ENCODE measurements around the gene RADX.

DNA sequence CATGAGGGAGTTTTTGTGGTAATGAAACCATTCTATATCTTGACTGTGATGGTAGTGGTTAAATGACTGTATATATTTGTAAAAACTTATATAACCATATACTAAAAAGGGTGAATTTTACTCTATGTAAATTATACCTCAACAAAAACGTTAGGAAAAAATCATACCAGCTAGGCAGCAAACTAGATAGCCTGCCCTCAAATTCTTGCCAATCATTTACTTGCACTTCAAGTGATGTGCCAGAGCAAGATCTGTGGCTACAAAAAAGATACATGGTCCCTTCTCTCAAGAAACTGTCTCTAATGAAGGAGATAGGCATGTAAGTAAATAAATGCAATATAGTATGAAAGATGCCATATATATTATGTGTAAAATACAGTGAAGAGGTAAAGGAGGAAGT, 104.7 kb downstream of the RADX start:
- TF ChIP-seq, protein P1, sequence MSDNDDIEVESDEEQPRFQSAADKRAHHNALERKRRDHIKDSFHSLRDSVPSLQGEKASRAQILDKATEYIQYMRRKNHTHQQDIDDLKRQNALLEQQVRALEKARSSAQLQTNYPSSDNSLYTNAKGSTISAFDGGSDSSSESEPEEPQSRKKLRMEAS (IDR thresholded peaks at IDR 0.05): no peak
- TF ChIP-seq RAD21 (IDR thresholded peaks at IDR 0.05; ENCODE audit: low read depth) (no peak), ZBTB7A (IDR thresholded peaks at IDR 0.05; ENCODE audit: low read depth) (no peak), NFIC (IDR thresholded peaks at IDR 0.05) (no peak), EP300 (IDR thresholded peaks at IDR 0.05; ENCODE audit: borderline replicate concordance) (no peak), TEAD4 (IDR thresholded peaks at IDR 0.05) (no peak), TAF1 (IDR thresholded peaks at IDR 0.05; ENCODE audit: low read depth) (no peak), CREB1 (IDR thresholded peaks at IDR 0.05; ENCODE audit: low read depth) (no peak)
- TF ChIP-seq, protein P2, sequence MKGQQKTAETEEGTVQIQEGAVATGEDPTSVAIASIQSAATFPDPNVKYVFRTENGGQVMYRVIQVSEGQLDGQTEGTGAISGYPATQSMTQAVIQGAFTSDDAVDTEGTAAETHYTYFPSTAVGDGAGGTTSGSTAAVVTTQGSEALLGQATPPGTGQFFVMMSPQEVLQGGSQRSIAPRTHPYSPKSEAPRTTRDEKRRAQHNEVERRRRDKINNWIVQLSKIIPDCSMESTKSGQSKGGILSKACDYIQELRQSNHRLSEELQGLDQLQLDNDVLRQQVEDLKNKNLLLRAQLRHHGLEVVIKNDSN (IDR thresholded peaks at IDR 0.05): no peak

Measured in Ishikawa (cell line).